OCI-LY7 (cell line): ENCODE data around the gene PQBP1.
"Not testable (repeated sequence)": the region's sequence is repeated elsewhere in the genome, so short reads cannot be mapped to it uniquely, and the experiment has no call there.

ENCODE experiments used
- EZH2phosphoT487 ChIP-seq: fragments of 200-600 bp; sonication (generic); IDR thresholded peaks from 2 replicates; pipeline ENCODE4 v1.6.1; 2018; ENCODE audit warnings: low read depth, borderline replicate concordance, mild to moderate bottlenecking, mixed run types, antibody characterized with exemption, low read length, moderate library complexity, mixed read lengths
- TF ChIP-seq, protein P1 (sequence below): fragments of 200-600 bp; sonication (generic); conservative IDR thresholded peaks from 2 replicates; pipeline ENCODE4 v1.5.1; 2014; ENCODE audit warnings: mild to moderate bottlenecking, antibody characterized with exemption, low read length, moderate library complexity, mixed read lengths

GRCh38 chrX:48876944-48877343, 20.8 kb upstream of the PQBP1 start:
- TF ChIP-seq, protein P1, sequence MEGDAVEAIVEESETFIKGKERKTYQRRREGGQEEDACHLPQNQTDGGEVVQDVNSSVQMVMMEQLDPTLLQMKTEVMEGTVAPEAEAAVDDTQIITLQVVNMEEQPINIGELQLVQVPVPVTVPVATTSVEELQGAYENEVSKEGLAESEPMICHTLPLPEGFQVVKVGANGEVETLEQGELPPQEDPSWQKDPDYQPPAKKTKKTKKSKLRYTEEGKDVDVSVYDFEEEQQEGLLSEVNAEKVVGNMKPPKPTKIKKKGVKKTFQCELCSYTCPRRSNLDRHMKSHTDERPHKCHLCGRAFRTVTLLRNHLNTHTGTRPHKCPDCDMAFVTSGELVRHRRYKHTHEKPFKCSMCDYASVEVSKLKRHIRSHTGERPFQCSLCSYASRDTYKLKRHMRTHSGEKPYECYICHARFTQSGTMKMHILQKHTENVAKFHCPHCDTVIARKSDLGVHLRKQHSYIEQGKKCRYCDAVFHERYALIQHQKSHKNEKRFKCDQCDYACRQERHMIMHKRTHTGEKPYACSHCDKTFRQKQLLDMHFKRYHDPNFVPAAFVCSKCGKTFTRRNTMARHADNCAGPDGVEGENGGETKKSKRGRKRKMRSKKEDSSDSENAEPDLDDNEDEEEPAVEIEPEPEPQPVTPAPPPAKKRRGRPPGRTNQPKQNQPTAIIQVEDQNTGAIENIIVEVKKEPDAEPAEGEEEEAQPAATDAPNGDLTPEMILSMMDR, result not testable (repeated sequence)
- TF ChIP-seq EZH2phosphoT487, result not testable (repeated sequence)
